ENCODE data around the gene CA5A.
"Not testable (repeated sequence)": the region's sequence is repeated elsewhere in the genome, so short reads cannot be mapped to it uniquely, and the experiment has no call there.

Gene CA5A

GRCh38 chr16:87918866-87919680 is 17.3 kb downstream of the CA5A start:
- H3K36me3 ChIP-seq (ENCODE audit: control insufficient read depth in 4 of 4, insufficient read depth in 4 of 4, low read length in 3 of 4) = no peaks in the 10 kb centered on the region
- H3K27ac ChIP-seq (ENCODE audit: insufficient read depth in 1 of 2, low read depth in 1 of 2, low read length in 2 of 2, poor library complexity in 1 of 2, severe bottlenecking in 2 of 2) = no peak overlapping the region
- H3K9me3 ChIP-seq (ENCODE audit: control extremely low read depth in 1 of 5, control insufficient read depth in 4 of 5, insufficient read depth in 2 of 5, low read depth in 1 of 5, low read length in 4 of 5) = no peaks in the 10 kb centered on the region
- H3K4me3 ChIP-seq (ENCODE audit: control insufficient read depth in 1 of 7, extremely low read depth in 1 of 7, insufficient read depth in 4 of 7, low read depth in 2 of 7, low read length in 6 of 7) = peak overlapping the region in 1 of 7 experiments; percentile 30
- peaks cover 0 to 9% (median 4%) of the 10 kb centered on the region in 4 experiments for H3K4me1 ChIP-seq (ENCODE audit: control extremely low read depth in 1 of 4, control insufficient read depth in 4 of 4, insufficient read depth in 4 of 4, low read length in 3 of 4)
- no peaks in the 10 kb centered on the region for H3K27me3 ChIP-seq (replicated peaks in 2 of 5; ENCODE audit: control insufficient read depth in 4 of 5, insufficient read depth in 5 of 5, low read length in 4 of 5)
- peak in 2 of 3 donors; percentile 44 to 47 for DNase-seq
- CTCF ChIA-PET = no interaction called here
- POLR2A ChIA-PET = no interaction called here
- WGBS (ENCODE audit: insufficient coverage) = 65% methylated on average over 30 of the region's 37 CpGs

- POLR2A ChIA-PET = no interaction called here
- no peaks in the 10 kb centered on the region for H3K9me3 ChIP-seq (ENCODE audit: control extremely low read depth in 1 of 5, control insufficient read depth in 4 of 5, insufficient read depth in 2 of 5, low read depth in 1 of 5, low read length in 4 of 5)
- peaks cover 0 to 9% (median 4%) of the 10 kb centered on the region in 4 experiments for H3K4me1 ChIP-seq (ENCODE audit: control extremely low read depth in 1 of 4, control insufficient read depth in 4 of 4, insufficient read depth in 4 of 4, low read length in 3 of 4)
- H3K4me3 ChIP-seq (ENCODE audit: control insufficient read depth in 1 of 7, extremely low read depth in 1 of 7, insufficient read depth in 4 of 7, low read depth in 2 of 7, low read length in 6 of 7) = peak overlapping the region in 1 of 7 experiments; percentile 30
- no peak for DNase-seq
- no peak overlapping the region for H3K27ac ChIP-seq (ENCODE audit: insufficient read depth in 1 of 2, low read depth in 1 of 2, low read length in 2 of 2, poor library complexity in 1 of 2, severe bottlenecking in 2 of 2)
- no peaks in the 10 kb centered on the region for H3K36me3 ChIP-seq (ENCODE audit: control insufficient read depth in 4 of 4, insufficient read depth in 4 of 4, low read length in 3 of 4)
- 92% methylated on average over 13 of the region's 13 CpGs for WGBS (ENCODE audit: insufficient coverage)
- CTCF ChIA-PET = interaction anchor here (1.9 kb wide), 1 partner anchor 139 kb away, joined by 4 read pairs; no protein-coding TSS in a partner anchor
- H3K27me3 ChIP-seq (replicated peaks in 2 of 5; ENCODE audit: control insufficient read depth in 4 of 5, insufficient read depth in 5 of 5, low read length in 4 of 5) = no peaks in the 10 kb centered on the region
Observed at GRCh38 chr16:87918338-87918737, 18.0 kb downstream of the CA5A start.

GRCh38 chr16:87917503-87917902 is 18.8 kb downstream of the CA5A start:
- POLR2A ChIA-PET = no interaction called here

GRCh38 chr16:87914812-87915211 is 21.5 kb downstream of the CA5A start:
- H3K36me3 ChIP-seq (ENCODE audit: control insufficient read depth in 4 of 4, insufficient read depth in 4 of 4, low read length in 3 of 4) = no peaks in the 10 kb centered on the region
- WGBS (ENCODE audit: insufficient coverage) = 97% methylated on average over 23 of the region's 25 CpGs
- H3K4me1 ChIP-seq (ENCODE audit: control extremely low read depth in 1 of 4, control insufficient read depth in 4 of 4, insufficient read depth in 4 of 4, low read length in 3 of 4) = peaks cover 0 to 9% (median 4%) of the 10 kb centered on the region in 4 experiments
- ChIA-PET POLR2A (no interaction called here), CTCF (interaction anchor here (1.2 to 2.7 kb wide), 5 partner anchors 11 to 136 kb away, joined by 3 to 8 read pairs (median 3); no protein-coding TSS in a partner anchor)
- no peak overlapping the region for H3K27ac ChIP-seq (ENCODE audit: insufficient read depth in 1 of 2, low read depth in 1 of 2, low read length in 2 of 2, poor library complexity in 1 of 2, severe bottlenecking in 2 of 2)
- no peaks in the 10 kb centered on the region for H3K27me3 ChIP-seq (replicated peaks in 2 of 5; ENCODE audit: control insufficient read depth in 4 of 5, insufficient read depth in 5 of 5, low read length in 4 of 5)
- H3K9me3 ChIP-seq (ENCODE audit: control extremely low read depth in 1 of 5, control insufficient read depth in 4 of 5, insufficient read depth in 2 of 5, low read depth in 1 of 5, low read length in 4 of 5) = no peaks in the 10 kb centered on the region
- DNase-seq = no peak
- H3K4me3 ChIP-seq (ENCODE audit: control insufficient read depth in 1 of 7, extremely low read depth in 1 of 7, insufficient read depth in 4 of 7, low read depth in 2 of 7, low read length in 6 of 7) = no peak overlapping the region

More at GRCh38 chr16:87917503-87917902, 18.8 kb downstream of the CA5A start:
- Histone ChIP-seq H3K4me3 (ENCODE audit: control insufficient read depth in 1 of 7, extremely low read depth in 1 of 7, insufficient read depth in 4 of 7, low read depth in 2 of 7, low read length in 6 of 7) (no peak overlapping the region), H3K36me3 (ENCODE audit: control insufficient read depth in 4 of 4, insufficient read depth in 4 of 4, low read length in 3 of 4) (no peaks in the 10 kb centered on the region), H3K4me1 (ENCODE audit: control extremely low read depth in 1 of 4, control insufficient read depth in 4 of 4, insufficient read depth in 4 of 4, low read length in 3 of 4) (peaks cover 0 to 9% (median 4%) of the 10 kb centered on the region in 4 experiments), H3K9me3 (ENCODE audit: control extremely low read depth in 1 of 5, control insufficient read depth in 4 of 5, insufficient read depth in 2 of 5, low read depth in 1 of 5, low read length in 4 of 5) (no peaks in the 10 kb centered on the region), H3K27ac (ENCODE audit: insufficient read depth in 1 of 2, low read depth in 1 of 2, low read length in 2 of 2, poor library complexity in 1 of 2, severe bottlenecking in 2 of 2) (no peak overlapping the region), H3K27me3 (replicated peaks in 2 of 5; ENCODE audit: control insufficient read depth in 4 of 5, insufficient read depth in 5 of 5, low read length in 4 of 5) (no peaks in the 10 kb centered on the region)
- WGBS (ENCODE audit: insufficient coverage) = 96% methylated on average over 9 of the region's 9 CpGs
- DNase-seq = no peak
- CTCF ChIA-PET = interaction anchor here (1.9 kb wide), 1 partner anchor 138 kb away, joined by 4 read pairs; no protein-coding TSS in a partner anchor

GRCh38 chr16:87914021-87914725 is 22.2 kb downstream of the CA5A start:
- CTCF ChIA-PET = interaction anchor here (0.9 to 2.7 kb wide), 5 partner anchors 12 to 137 kb away, joined by 3 to 8 read pairs (median 3); no protein-coding TSS in a partner anchor
- H3K36me3 ChIP-seq (ENCODE audit: control insufficient read depth in 4 of 4, insufficient read depth in 4 of 4, low read length in 3 of 4); H3K4me3 ChIP-seq (ENCODE audit: control insufficient read depth in 1 of 7, extremely low read depth in 1 of 7, insufficient read depth in 4 of 7, low read depth in 2 of 7, low read length in 6 of 7); DNase-seq; H3K27me3 ChIP-seq (replicated peaks in 2 of 5; ENCODE audit: control insufficient read depth in 4 of 5, insufficient read depth in 5 of 5, low read length in 4 of 5); POLR2A ChIA-PET; H3K27ac ChIP-seq (ENCODE audit: insufficient read depth in 1 of 2, low read depth in 1 of 2, low read length in 2 of 2, poor library complexity in 1 of 2, severe bottlenecking in 2 of 2); H3K9me3 ChIP-seq (ENCODE audit: control extremely low read depth in 1 of 5, control insufficient read depth in 4 of 5, insufficient read depth in 2 of 5, low read depth in 1 of 5, low read length in 4 of 5): not testable (repeated sequence)
- peaks cover 0 to 11% (median 3%) of the 10 kb centered on the region in 4 experiments for H3K4me1 ChIP-seq (ENCODE audit: control extremely low read depth in 1 of 4, control insufficient read depth in 4 of 4, insufficient read depth in 4 of 4, low read length in 3 of 4)
- WGBS (ENCODE audit: insufficient coverage) = 91% methylated on average over 11 of the region's 27 CpGs

- H3K4me1 ChIP-seq (ENCODE audit: control extremely low read depth in 1 of 4, control insufficient read depth in 4 of 4, insufficient read depth in 4 of 4, low read length in 3 of 4); POLR2A ChIA-PET; H3K9me3 ChIP-seq (ENCODE audit: control extremely low read depth in 1 of 5, control insufficient read depth in 4 of 5, insufficient read depth in 2 of 5, low read depth in 1 of 5, low read length in 4 of 5); H3K4me3 ChIP-seq (ENCODE audit: control insufficient read depth in 1 of 7, extremely low read depth in 1 of 7, insufficient read depth in 4 of 7, low read depth in 2 of 7, low read length in 6 of 7); H3K36me3 ChIP-seq (ENCODE audit: control insufficient read depth in 4 of 4, insufficient read depth in 4 of 4, low read length in 3 of 4); H3K27me3 ChIP-seq (replicated peaks in 2 of 5; ENCODE audit: control insufficient read depth in 4 of 5, insufficient read depth in 5 of 5, low read length in 4 of 5); H3K27ac ChIP-seq (ENCODE audit: insufficient read depth in 1 of 2, low read depth in 1 of 2, low read length in 2 of 2, poor library complexity in 1 of 2, severe bottlenecking in 2 of 2): not testable (repeated sequence)
- peak in 2 of 3 donors; percentile 39 to 53 for DNase-seq
- WGBS (ENCODE audit: insufficient coverage) = 83% methylated on average over 18 of the region's 18 CpGs
- CTCF ChIA-PET = interaction anchor here (0.6 to 1.9 kb wide), 3 partner anchors 14 to 144 kb away, joined by 3 to 6 read pairs (median 4); no protein-coding TSS in a partner anchor
Observed at GRCh38 chr16:87912691-87913090, 23.6 kb downstream of the CA5A start.
